Left renal pelvis (tissue), 4 donors: ENCODE measurements around the gene LRRC3. TPM values are rescaled to one million over a fixed set of nuclear protein-coding genes. Genes with fewer than 3 reads are reported as not detected.
A peak's percentile ranks its signal among the peaks of the same experiment; 100 is the strongest.

Experiments
- DNase-seq, 4 donors: peaks; one replicate each; pipeline ENCODE4 v3.0.0-alpha.2; 2013; ENCODE audit warnings: low read depth in 4 of 4, low spot score in 3 of 4
- polyA plus RNA-seq, 4 donors: library from polyadenylated mRNA; unstranded; fragments of 120-200 nt; gene quantifications; one replicate each; pipeline ENCODE4 v1.2.1, GENCODE V29; 2013; ENCODE audit not compliant: insufficient read length in 4 of 4

Gene LRRC3
- polyA plus RNA-seq, 4 donors = 4.3 to 6.6 (median 4.6) TPM

- no peak for DNase-seq
Observed at GRCh38 chr21:44508711-44509445, 53.6 kb downstream of the LRRC3 start.

- no peak for DNase-seq
Observed at GRCh38 chr21:44509539-44509938, 54.2 kb downstream of the LRRC3 start.

- DNase-seq = no peak
Observed at GRCh38 chr21:44510109-44510507, 54.8 kb downstream of the LRRC3 start.

GRCh38 chr21:44510508-44511218 lies 55.4 kb downstream of the LRRC3 start:
- DNase-seq = peak; percentile 16 to 57 (median 49)

- no peak for DNase-seq
Observed at GRCh38 chr21:44511219-44511937, 56.1 kb downstream of the LRRC3 start.

Other genes starting within 250 kb of the LRRC3 start
- 10 to 100 TPM in 1 of 4 donors, 1 to 10 TPM in 3; 1.3 to 14.8 (median 8.3) TPM for gene ICOSLG, start 214.6 kb upstream of the LRRC3 start, polyA plus RNA-seq
- gene DNMT3L, start 193.6 kb upstream of the LRRC3 start, polyA plus RNA-seq = under 1 TPM in 1 of 4 donors, not detected in 3; 0.72 TPM
- gene AIRE, start 169.6 kb upstream of the LRRC3 start, polyA plus RNA-seq = under 1 TPM; 0.03 to 0.55 (median 0.34) TPM
- gene PFKL, start 155.5 kb upstream of the LRRC3 start, polyA plus RNA-seq = 100 to 1,000 TPM in 3 of 4 donors, 10 to 100 TPM in 1; 69.7 to 172 (median 115) TPM
- 10 to 100 TPM; 16.7 to 33.2 (median 19.7) TPM for gene CFAP410, start 116.1 kb upstream of the LRRC3 start, polyA plus RNA-seq
- gene TRPM2, start 101.9 kb upstream of the LRRC3 start, polyA plus RNA-seq = 1 to 10 TPM in 2 of 4 donors, under 1 TPM in 2; 0.73 to 1.7 (median 1.3) TPM
- gene KRTAP10-1, start 84.7 kb downstream of the LRRC3 start, polyA plus RNA-seq = not detected
- gene KRTAP10-2, start 96.0 kb downstream of the LRRC3 start, polyA plus RNA-seq = not detected
- gene KRTAP10-3, start 103.3 kb downstream of the LRRC3 start, polyA plus RNA-seq = not detected
- not detected for gene KRTAP10-4, start 118.2 kb downstream of the LRRC3 start, polyA plus RNA-seq
- not detected for gene KRTAP10-5, start 125.1 kb downstream of the LRRC3 start, polyA plus RNA-seq
- not detected for gene KRTAP10-6, start 137.0 kb downstream of the LRRC3 start, polyA plus RNA-seq
- gene KRTAP10-7, start 145.1 kb downstream of the LRRC3 start, polyA plus RNA-seq = not detected
- not detected for gene KRTAP10-8, start 156.6 kb downstream of the LRRC3 start, polyA plus RNA-seq
- not detected for gene KRTAP10-9, start 171.6 kb downstream of the LRRC3 start, polyA plus RNA-seq
- not detected for gene KRTAP10-10, start 181.8 kb downstream of the LRRC3 start, polyA plus RNA-seq
- gene KRTAP10-11, start 190.9 kb downstream of the LRRC3 start, polyA plus RNA-seq = not detected
- not detected for gene KRTAP12-4, start 199.1 kb downstream of the LRRC3 start, polyA plus RNA-seq
- not detected for gene KRTAP12-3, start 202.4 kb downstream of the LRRC3 start, polyA plus RNA-seq
- not detected for gene KRTAP12-2, start 211.4 kb downstream of the LRRC3 start, polyA plus RNA-seq
- gene KRTAP12-1, start 226.7 kb downstream of the LRRC3 start, polyA plus RNA-seq = not detected
- gene KRTAP10-12, start 241.7 kb downstream of the LRRC3 start, polyA plus RNA-seq = not detected